PFSK-1 (cell line): ENCODE results near the gene APBA3.

Source experiments
- FOXP2 ChIP-seq: optimal IDR thresholded peaks from 2 replicates; pipeline ENCODE3; 2011; ENCODE audit warnings: borderline replicate concordance, control low read depth, inconsistent platforms; ENCODE audit not compliant: insufficient read depth; ENCODE audit errors: extremely low read length, extremely low read depth
- POLR2AphosphoS5 ChIP-seq: IDR thresholded peaks from 2 replicates; pipeline ENCODE4 v1.6.1; 2012; ENCODE audit warnings: low read depth, mild to moderate bottlenecking, control low read depth, low read length, moderate library complexity
- SIN3A ChIP-seq: IDR thresholded peaks from 2 replicates; pipeline ENCODE4 v1.6.1; 2012; ENCODE audit warnings: mild to moderate bottlenecking, low read length, moderate library complexity, borderline replicate concordance; ENCODE audit not compliant: insufficient read depth
- TAF1 ChIP-seq: IDR thresholded peaks from 2 replicates; pipeline ENCODE4 v1.6.1; 2012; ENCODE audit warnings: low read length, control low read depth, borderline replicate concordance; ENCODE audit not compliant: insufficient read depth
- TF ChIP-seq, protein P1 (sequence below), 2 experiments: IDR thresholded peaks; 2 replicates each; pipeline versions ENCODE4 v1.6.1 to v1.8.0; 2011 to 2012; ENCODE audit warnings: low read depth in 2 of 2, low read length in 2 of 2, control low read depth in 1 of 2, inconsistent platforms in 1 of 2, mild to moderate bottlenecking in 1 of 2, moderate library complexity in 1 of 2; ENCODE audit not compliant: insufficient read depth in 1 of 2

- no peak for TF ChIP-seq POLR2AphosphoS5
- TF ChIP-seq, protein P1, sequence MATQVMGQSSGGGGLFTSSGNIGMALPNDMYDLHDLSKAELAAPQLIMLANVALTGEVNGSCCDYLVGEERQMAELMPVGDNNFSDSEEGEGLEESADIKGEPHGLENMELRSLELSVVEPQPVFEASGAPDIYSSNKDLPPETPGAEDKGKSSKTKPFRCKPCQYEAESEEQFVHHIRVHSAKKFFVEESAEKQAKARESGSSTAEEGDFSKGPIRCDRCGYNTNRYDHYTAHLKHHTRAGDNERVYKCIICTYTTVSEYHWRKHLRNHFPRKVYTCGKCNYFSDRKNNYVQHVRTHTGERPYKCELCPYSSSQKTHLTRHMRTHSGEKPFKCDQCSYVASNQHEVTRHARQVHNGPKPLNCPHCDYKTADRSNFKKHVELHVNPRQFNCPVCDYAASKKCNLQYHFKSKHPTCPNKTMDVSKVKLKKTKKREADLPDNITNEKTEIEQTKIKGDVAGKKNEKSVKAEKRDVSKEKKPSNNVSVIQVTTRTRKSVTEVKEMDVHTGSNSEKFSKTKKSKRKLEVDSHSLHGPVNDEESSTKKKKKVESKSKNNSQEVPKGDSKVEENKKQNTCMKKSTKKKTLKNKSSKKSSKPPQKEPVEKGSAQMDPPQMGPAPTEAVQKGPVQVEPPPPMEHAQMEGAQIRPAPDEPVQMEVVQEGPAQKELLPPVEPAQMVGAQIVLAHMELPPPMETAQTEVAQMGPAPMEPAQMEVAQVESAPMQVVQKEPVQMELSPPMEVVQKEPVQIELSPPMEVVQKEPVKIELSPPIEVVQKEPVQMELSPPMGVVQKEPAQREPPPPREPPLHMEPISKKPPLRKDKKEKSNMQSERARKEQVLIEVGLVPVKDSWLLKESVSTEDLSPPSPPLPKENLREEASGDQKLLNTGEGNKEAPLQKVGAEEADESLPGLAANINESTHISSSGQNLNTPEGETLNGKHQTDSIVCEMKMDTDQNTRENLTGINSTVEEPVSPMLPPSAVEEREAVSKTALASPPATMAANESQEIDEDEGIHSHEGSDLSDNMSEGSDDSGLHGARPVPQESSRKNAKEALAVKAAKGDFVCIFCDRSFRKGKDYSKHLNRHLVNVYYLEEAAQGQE (IDR thresholded peaks at IDR 0.05; ENCODE audit: insufficient read depth in 1 of 2, low read depth in 2 of 2, low read length in 2 of 2), result no peak
- no peak for TF ChIP-seq SIN3A
- TF ChIP-seq TAF1, result no peak
- TF ChIP-seq FOXP2, result no peak
Observed at GRCh38 chr19:3730457-3730958, 31.0 kb downstream of the APBA3 start.
